GM23338 (cell line): ENCODE data around the gene RSPH1.

Experiments used
- CREB1 ChIP-seq: fragments of 250-450 bp; sonication (Bioruptor Pico); IDR thresholded peaks from 2 replicates; pipeline ENCODE4 v1.5.0; 2020; ENCODE audit warnings: low read depth, mild to moderate bottlenecking, moderate library complexity
- EZH2 ChIP-seq: fragments of 200-600 bp; sonication (generic); IDR thresholded peaks from one replicate; pipeline ENCODE4 v1.8.0; 2017; ENCODE audit warnings: antibody characterized with exemption, mild to moderate bottlenecking, low read depth; ENCODE audit not compliant: unreplicated experiment
- EZH2phosphoT487 ChIP-seq: fragments of 200-600 bp; sonication (generic); IDR thresholded peaks from one replicate; pipeline ENCODE4 v1.8.1; 2018; ENCODE audit warnings: antibody characterized with exemption; ENCODE audit not compliant: unreplicated experiment
- JUNB ChIP-seq: IDR thresholded peaks from one replicate; pipeline ENCODE4 v1.6.1; 2016; ENCODE audit warnings: antibody characterized with exemption; ENCODE audit not compliant: unreplicated experiment
- POLR2AphosphoS5 ChIP-seq: IDR thresholded peaks from 2 replicates; pipeline ENCODE4 v1.6.1; 2016; ENCODE audit warnings: antibody characterized with exemption, low read depth
- STAT1 ChIP-seq: IDR thresholded peaks from one replicate; pipeline ENCODE4 v1.6.1; 2016; ENCODE audit warnings: antibody characterized with exemption; ENCODE audit not compliant: unreplicated experiment
- ZNF114 ChIP-seq: fragments of 250-450 bp; sonication (Bioruptor Pico); IDR thresholded peaks from 2 replicates; pipeline ENCODE4 v1.5.0; 2020; ENCODE audit warnings: mild to moderate bottlenecking, moderate library complexity
- ZNF331 ChIP-seq: fragments of 250-450 bp; sonication (Bioruptor Pico); IDR thresholded peaks from 2 replicates; pipeline ENCODE4 v1.5.0; 2020; ENCODE audit warnings: low read depth, mild to moderate bottlenecking, moderate library complexity
- TF ChIP-seq, protein P1 (sequence below), 2 experiments: fragments of 200-600 bp in 1 of 2; sonication (generic) in 1 of 2; conservative IDR thresholded peaks; 2 replicates each; pipeline versions ENCODE4 v1.5.1 to v1.6.1; 2016 to 2017; ENCODE audit warnings: antibody characterized with exemption in 2 of 2, low read depth in 2 of 2, mild to moderate bottlenecking in 2 of 2, moderate library complexity in 1 of 2
- TF ChIP-seq, protein P2 (sequence below): IDR thresholded peaks from one replicate; pipeline ENCODE4 v1.6.1; 2018; ENCODE audit warnings: antibody characterized with exemption; ENCODE audit not compliant: unreplicated experiment
- TF ChIP-seq, protein P3 (sequence below): fragments of 250-450 bp; sonication (Bioruptor Pico); IDR thresholded peaks from 2 replicates; pipeline ENCODE4 v1.5.0; 2020; ENCODE audit warnings: mild to moderate bottlenecking, moderate library complexity
- TF ChIP-seq, protein P4 (sequence below): IDR thresholded peaks from 2 replicates; pipeline ENCODE4 v1.6.1; 2016; ENCODE audit warnings: antibody characterized with exemption

DNA sequence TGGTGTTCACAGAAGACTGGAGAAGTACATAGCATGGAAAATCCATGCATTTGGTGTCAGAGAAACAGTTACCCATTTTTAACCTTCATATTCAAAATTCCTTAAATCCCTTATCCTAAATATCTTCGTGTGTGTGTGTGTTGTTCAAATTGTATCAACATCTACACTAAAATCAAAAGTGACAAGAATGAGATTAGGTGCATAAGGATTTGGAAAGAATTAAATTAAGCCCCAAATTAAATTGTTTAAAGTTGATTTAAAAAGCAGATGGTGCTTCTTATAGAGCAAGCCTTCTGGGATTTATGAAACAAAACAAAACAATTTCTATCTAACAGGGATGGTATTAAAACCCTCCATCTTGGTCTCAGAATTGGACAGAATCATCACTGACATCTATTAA is 4.7 kb downstream of the RSPH1 start:
- TF ChIP-seq, protein P1, sequence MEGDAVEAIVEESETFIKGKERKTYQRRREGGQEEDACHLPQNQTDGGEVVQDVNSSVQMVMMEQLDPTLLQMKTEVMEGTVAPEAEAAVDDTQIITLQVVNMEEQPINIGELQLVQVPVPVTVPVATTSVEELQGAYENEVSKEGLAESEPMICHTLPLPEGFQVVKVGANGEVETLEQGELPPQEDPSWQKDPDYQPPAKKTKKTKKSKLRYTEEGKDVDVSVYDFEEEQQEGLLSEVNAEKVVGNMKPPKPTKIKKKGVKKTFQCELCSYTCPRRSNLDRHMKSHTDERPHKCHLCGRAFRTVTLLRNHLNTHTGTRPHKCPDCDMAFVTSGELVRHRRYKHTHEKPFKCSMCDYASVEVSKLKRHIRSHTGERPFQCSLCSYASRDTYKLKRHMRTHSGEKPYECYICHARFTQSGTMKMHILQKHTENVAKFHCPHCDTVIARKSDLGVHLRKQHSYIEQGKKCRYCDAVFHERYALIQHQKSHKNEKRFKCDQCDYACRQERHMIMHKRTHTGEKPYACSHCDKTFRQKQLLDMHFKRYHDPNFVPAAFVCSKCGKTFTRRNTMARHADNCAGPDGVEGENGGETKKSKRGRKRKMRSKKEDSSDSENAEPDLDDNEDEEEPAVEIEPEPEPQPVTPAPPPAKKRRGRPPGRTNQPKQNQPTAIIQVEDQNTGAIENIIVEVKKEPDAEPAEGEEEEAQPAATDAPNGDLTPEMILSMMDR (conservative IDR thresholded peaks at IDR 0.05; ENCODE audit: low read depth in 2 of 2): no peak
- TF ChIP-seq EZH2 (no peak), JUNB (no peak), POLR2AphosphoS5 (no peak), STAT1 (no peak), ZNF114 (CRISPR knock-in tag) (no peak), EZH2phosphoT487 (no peak), ZNF331 (CRISPR knock-in tag) (no peak), CREB1 (CRISPR knock-in tag) (no peak)
- TF ChIP-seq, protein P2, sequence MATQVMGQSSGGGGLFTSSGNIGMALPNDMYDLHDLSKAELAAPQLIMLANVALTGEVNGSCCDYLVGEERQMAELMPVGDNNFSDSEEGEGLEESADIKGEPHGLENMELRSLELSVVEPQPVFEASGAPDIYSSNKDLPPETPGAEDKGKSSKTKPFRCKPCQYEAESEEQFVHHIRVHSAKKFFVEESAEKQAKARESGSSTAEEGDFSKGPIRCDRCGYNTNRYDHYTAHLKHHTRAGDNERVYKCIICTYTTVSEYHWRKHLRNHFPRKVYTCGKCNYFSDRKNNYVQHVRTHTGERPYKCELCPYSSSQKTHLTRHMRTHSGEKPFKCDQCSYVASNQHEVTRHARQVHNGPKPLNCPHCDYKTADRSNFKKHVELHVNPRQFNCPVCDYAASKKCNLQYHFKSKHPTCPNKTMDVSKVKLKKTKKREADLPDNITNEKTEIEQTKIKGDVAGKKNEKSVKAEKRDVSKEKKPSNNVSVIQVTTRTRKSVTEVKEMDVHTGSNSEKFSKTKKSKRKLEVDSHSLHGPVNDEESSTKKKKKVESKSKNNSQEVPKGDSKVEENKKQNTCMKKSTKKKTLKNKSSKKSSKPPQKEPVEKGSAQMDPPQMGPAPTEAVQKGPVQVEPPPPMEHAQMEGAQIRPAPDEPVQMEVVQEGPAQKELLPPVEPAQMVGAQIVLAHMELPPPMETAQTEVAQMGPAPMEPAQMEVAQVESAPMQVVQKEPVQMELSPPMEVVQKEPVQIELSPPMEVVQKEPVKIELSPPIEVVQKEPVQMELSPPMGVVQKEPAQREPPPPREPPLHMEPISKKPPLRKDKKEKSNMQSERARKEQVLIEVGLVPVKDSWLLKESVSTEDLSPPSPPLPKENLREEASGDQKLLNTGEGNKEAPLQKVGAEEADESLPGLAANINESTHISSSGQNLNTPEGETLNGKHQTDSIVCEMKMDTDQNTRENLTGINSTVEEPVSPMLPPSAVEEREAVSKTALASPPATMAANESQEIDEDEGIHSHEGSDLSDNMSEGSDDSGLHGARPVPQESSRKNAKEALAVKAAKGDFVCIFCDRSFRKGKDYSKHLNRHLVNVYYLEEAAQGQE: no peak
- TF ChIP-seq, protein P3, sequence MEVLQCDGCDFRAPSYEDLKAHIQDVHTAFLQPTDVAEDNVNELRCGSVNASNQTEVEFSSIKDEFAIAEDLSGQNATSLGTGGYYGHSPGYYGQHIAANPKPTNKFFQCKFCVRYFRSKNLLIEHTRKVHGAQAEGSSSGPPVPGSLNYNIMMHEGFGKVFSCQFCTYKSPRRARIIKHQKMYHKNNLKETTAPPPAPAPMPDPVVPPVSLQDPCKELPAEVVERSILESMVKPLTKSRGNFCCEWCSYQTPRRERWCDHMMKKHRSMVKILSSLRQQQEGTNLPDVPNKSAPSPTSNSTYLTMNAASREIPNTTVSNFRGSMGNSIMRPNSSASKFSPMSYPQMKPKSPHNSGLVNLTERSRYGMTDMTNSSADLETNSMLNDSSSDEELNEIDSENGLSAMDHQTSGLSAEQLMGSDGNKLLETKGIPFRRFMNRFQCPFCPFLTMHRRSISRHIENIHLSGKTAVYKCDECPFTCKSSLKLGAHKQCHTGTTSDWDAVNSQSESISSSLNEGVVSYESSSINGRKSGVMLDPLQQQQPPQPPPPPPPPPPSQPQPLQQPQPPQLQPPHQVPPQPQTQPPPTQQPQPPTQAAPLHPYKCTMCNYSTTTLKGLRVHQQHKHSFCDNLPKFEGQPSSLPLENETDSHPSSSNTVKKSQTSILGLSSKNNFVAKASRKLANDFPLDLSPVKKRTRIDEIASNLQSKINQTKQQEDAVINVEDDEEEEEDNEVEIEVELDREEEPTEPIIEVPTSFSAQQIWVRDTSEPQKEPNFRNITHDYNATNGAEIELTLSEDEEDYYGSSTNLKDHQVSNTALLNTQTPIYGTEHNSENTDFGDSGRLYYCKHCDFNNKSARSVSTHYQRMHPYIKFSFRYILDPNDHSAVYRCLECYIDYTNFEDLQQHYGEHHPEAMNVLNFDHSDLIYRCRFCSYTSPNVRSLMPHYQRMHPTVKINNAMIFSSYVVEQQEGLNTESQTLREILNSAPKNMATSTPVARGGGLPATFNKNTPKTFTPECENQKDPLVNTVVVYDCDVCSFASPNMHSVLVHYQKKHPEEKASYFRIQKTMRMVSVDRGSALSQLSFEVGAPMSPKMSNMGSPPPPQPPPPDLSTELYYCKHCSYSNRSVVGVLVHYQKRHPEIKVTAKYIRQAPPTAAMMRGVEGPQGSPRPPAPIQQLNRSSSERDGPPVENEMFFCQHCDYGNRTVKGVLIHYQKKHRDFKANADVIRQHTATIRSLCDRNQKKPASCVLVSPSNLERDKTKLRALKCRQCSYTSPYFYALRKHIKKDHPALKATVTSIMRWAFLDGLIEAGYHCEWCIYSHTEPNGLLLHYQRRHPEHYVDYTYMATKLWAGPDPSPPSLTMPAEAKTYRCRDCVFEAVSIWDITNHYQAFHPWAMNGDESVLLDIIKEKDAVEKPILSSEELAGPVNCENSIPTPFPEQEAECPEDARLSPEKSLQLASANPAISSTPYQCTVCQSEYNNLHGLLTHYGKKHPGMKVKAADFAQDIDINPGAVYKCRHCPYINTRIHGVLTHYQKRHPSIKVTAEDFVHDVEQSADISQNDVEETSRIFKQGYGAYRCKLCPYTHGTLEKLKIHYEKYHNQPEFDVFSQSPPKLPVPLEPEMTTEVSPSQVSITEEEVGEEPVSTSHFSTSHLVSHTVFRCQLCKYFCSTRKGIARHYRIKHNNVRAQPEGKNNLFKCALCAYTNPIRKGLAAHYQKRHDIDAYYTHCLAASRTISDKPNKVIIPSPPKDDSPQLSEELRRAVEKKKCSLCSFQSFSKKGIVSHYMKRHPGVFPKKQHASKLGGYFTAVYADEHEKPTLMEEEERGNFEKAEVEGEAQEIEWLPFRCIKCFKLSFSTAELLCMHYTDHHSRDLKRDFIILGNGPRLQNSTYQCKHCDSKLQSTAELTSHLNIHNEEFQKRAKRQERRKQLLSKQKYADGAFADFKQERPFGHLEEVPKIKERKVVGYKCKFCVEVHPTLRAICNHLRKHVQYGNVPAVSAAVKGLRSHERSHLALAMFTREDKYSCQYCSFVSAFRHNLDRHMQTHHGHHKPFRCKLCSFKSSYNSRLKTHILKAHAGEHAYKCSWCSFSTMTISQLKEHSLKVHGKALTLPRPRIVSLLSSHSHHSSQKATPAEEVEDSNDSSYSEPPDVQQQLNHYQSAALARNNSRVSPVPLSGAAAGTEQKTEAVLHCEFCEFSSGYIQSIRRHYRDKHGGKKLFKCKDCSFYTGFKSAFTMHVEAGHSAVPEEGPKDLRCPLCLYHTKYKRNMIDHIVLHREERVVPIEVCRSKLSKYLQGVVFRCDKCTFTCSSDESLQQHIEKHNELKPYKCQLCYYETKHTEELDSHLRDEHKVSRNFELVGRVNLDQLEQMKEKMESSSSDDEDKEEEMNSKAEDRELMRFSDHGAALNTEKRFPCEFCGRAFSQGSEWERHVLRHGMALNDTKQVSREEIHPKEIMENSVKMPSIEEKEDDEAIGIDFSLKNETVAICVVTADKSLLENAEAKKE (CRISPR knock-in tag): no peak
- TF ChIP-seq, protein P4, sequence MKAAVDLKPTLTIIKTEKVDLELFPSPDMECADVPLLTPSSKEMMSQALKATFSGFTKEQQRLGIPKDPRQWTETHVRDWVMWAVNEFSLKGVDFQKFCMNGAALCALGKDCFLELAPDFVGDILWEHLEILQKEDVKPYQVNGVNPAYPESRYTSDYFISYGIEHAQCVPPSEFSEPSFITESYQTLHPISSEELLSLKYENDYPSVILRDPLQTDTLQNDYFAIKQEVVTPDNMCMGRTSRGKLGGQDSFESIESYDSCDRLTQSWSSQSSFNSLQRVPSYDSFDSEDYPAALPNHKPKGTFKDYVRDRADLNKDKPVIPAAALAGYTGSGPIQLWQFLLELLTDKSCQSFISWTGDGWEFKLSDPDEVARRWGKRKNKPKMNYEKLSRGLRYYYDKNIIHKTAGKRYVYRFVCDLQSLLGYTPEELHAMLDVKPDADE: no peak
